ENCODE results near the gene AP2M1. TPM values are rescaled to one million over a fixed set of nuclear protein-coding genes. Genes with fewer than 3 reads are reported as not detected.

The AP2M1 gene
- polyA plus RNA-seq, 1 donor from 2014 or later = 551 TPM

GRCh38 chr3:184223946-184224345 is 49.3 kb downstream of the AP2M1 start:
- Histone ChIP-seq H3K36me3 (ENCODE audit: insufficient read depth, low read length) (no peaks in the 10 kb centered on the region), H4K20me1 (ENCODE audit: insufficient read depth) (no peaks in the 10 kb centered on the region), H3F3A (ENCODE audit: insufficient read depth, low read length, poor library complexity, severe bottlenecking) (no peaks in the 10 kb centered on the region), H3K79me2 (replicated peaks; ENCODE audit: insufficient read depth, low read length) (no peaks in the 10 kb centered on the region), H3K27ac (ENCODE audit: low read length) (no peak overlapping the region), H3K4me2 (ENCODE audit: low read length) (no peak overlapping the region), H3K4me3 (ENCODE audit: low read length) (no peak overlapping the region), H3K9me2 (ENCODE audit: insufficient read depth, low read length) (no peaks in the 10 kb centered on the region), H3K27me3 (ENCODE audit: insufficient read depth, low read depth, low read length) (peaks cover 22% of the 10 kb centered on the region), H2AFZ (ENCODE audit: low read depth, low read length) (no peak overlapping the region), H3K9ac (ENCODE audit: low read length) (no peak overlapping the region), H3K9me3 (ENCODE audit: low read length) (no peaks in the 10 kb centered on the region)
- TF ChIP-seq MXI1 (conservative IDR thresholded peaks at IDR 0.05; ENCODE audit: poor library complexity, severe bottlenecking) = no peak
- no peak for TF ChIP-seq EZH2 (IDR thresholded peaks at IDR 0.05; ENCODE audit: borderline replicate concordance, insufficient read depth, low read length, poor library complexity, severe bottlenecking)
- TF ChIP-seq, protein P1, sequence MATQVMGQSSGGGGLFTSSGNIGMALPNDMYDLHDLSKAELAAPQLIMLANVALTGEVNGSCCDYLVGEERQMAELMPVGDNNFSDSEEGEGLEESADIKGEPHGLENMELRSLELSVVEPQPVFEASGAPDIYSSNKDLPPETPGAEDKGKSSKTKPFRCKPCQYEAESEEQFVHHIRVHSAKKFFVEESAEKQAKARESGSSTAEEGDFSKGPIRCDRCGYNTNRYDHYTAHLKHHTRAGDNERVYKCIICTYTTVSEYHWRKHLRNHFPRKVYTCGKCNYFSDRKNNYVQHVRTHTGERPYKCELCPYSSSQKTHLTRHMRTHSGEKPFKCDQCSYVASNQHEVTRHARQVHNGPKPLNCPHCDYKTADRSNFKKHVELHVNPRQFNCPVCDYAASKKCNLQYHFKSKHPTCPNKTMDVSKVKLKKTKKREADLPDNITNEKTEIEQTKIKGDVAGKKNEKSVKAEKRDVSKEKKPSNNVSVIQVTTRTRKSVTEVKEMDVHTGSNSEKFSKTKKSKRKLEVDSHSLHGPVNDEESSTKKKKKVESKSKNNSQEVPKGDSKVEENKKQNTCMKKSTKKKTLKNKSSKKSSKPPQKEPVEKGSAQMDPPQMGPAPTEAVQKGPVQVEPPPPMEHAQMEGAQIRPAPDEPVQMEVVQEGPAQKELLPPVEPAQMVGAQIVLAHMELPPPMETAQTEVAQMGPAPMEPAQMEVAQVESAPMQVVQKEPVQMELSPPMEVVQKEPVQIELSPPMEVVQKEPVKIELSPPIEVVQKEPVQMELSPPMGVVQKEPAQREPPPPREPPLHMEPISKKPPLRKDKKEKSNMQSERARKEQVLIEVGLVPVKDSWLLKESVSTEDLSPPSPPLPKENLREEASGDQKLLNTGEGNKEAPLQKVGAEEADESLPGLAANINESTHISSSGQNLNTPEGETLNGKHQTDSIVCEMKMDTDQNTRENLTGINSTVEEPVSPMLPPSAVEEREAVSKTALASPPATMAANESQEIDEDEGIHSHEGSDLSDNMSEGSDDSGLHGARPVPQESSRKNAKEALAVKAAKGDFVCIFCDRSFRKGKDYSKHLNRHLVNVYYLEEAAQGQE (IDR thresholded peaks at IDR 0.05; ENCODE audit: borderline replicate concordance) = no peak
- no peak for TF ChIP-seq TAF1 (IDR thresholded peaks at IDR 0.05; ENCODE audit: low read depth)

GRCh38 chr3:184227481-184227935 is 52.9 kb downstream of the AP2M1 start:
- Histone ChIP-seq H3K9ac (ENCODE audit: low read length) (no peak overlapping the region), H3K79me2 (replicated peaks; ENCODE audit: insufficient read depth, low read length) (no peaks in the 10 kb centered on the region), H2AFZ (ENCODE audit: low read depth, low read length) (no peak overlapping the region), H3K9me3 (ENCODE audit: low read length) (no peaks in the 10 kb centered on the region), H3K9me2 (ENCODE audit: insufficient read depth, low read length) (no peaks in the 10 kb centered on the region), H3K4me2 (ENCODE audit: low read length) (no peak overlapping the region), H3F3A (ENCODE audit: insufficient read depth, low read length, poor library complexity, severe bottlenecking) (no peaks in the 10 kb centered on the region), H3K27me3 (ENCODE audit: insufficient read depth, low read depth, low read length) (peaks cover 58% of the 10 kb centered on the region), H3K4me3 (ENCODE audit: low read length) (no peak overlapping the region), H4K20me1 (ENCODE audit: insufficient read depth) (no peaks in the 10 kb centered on the region), H3K27ac (ENCODE audit: low read length) (no peak overlapping the region), H3K36me3 (ENCODE audit: insufficient read depth, low read length) (no peaks in the 10 kb centered on the region)
- no peak for TF ChIP-seq POLR2AphosphoS5 (IDR thresholded peaks at IDR 0.05)
- TF ChIP-seq, protein P1 (IDR thresholded peaks at IDR 0.05; ENCODE audit: borderline replicate concordance) = no peak
- no peak for TF ChIP-seq SMC3 (conservative IDR thresholded peaks at IDR 0.05; ENCODE audit: poor library complexity)
- TF ChIP-seq, protein P2, sequence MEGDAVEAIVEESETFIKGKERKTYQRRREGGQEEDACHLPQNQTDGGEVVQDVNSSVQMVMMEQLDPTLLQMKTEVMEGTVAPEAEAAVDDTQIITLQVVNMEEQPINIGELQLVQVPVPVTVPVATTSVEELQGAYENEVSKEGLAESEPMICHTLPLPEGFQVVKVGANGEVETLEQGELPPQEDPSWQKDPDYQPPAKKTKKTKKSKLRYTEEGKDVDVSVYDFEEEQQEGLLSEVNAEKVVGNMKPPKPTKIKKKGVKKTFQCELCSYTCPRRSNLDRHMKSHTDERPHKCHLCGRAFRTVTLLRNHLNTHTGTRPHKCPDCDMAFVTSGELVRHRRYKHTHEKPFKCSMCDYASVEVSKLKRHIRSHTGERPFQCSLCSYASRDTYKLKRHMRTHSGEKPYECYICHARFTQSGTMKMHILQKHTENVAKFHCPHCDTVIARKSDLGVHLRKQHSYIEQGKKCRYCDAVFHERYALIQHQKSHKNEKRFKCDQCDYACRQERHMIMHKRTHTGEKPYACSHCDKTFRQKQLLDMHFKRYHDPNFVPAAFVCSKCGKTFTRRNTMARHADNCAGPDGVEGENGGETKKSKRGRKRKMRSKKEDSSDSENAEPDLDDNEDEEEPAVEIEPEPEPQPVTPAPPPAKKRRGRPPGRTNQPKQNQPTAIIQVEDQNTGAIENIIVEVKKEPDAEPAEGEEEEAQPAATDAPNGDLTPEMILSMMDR (IDR thresholded peaks at IDR 0.05; ENCODE audit: poor library complexity, severe bottlenecking) = no peak
- TF ChIP-seq TAF1 (IDR thresholded peaks at IDR 0.05; ENCODE audit: low read depth) = no peak
